HepG2 (cell line): ENCODE measurements around the gene TTBK1. TPM values are rescaled to one million over a fixed set of nuclear protein-coding genes. Genes with fewer than 3 reads are reported as not detected.
A peak's percentile ranks its signal among the peaks of the same experiment; 100 is the strongest.

ENCODE experiments used
- ATAC-seq: fragments of 200-7000 bp; cut with Tn5 transposase; 3 replicates; pipeline ENCODE4 v1.9.1; 2020; ENCODE audit warnings: mild to moderate bottlenecking, moderate library complexity
- BruUV-seq: library from RNA; stranded (reverse); fragments of 400-500 nt; replicated peaks from 2 replicates; lab custom pipeline; 2021; lab: Mats Ljungman, UMichigan
- CTCF ChIA-PET: fragments of 300-600 bp; formaldehyde crosslinking; extraction: SDS; loops from one replicate; lab custom pipeline; 2021; ENCODE audit warnings: low total read pairs, inconsistent platforms, low intra/inter-chr PET ratio; lab: Yijun Ruan, JAX
- POLR2A ChIA-PET: fragments of 350-600 bp; sonication (Branson Sonifier 250); formaldehyde crosslinking; loops from one replicate; lab custom pipeline; 2020; ENCODE audit warnings: antibody characterized with exemption, inconsistent platforms; lab: Yijun Ruan, JAX
- DNase-seq: peaks from one replicate; pipeline ENCODE4 v3.0.0-alpha.2; 2015; ENCODE audit warnings: low spot score
- FAIRE-seq: peaks from 3 replicates; lab custom pipeline; 2011; peaks lifted over from hg19 to GRCh38; lab: Jason Lieb, UNC
- H2AFZ ChIP-seq: one replicate; pipeline ENCODE4 v1.6.1; 2011; ENCODE audit warnings: low read length, inconsistent platforms
- H3K27ac ChIP-seq: fragments of 300-600 bp; 3 replicates; pipeline ENCODE4 v1.8.0; 2011; ENCODE audit warnings: mixed run types, mild to moderate bottlenecking, mixed read lengths, low read length, inconsistent platforms; ENCODE audit not compliant: insufficient read depth; ENCODE audit errors: extremely low read length
- H3K27me3 ChIP-seq, 2 experiments: fragments of 200-600 bp in 1 of 2; 2 replicates in 1 of 2; 3 replicates in 1 of 2; pipeline versions ENCODE4 v1.6.0 to v1.8.0; 2011; ENCODE audit warnings: low read length in 2 of 2, mild to moderate bottlenecking in 2 of 2, moderate library complexity in 2 of 2, inconsistent platforms in 1 of 2; ENCODE audit not compliant: insufficient read depth in 2 of 2, control insufficient read depth in 1 of 2
- H3K36me3 ChIP-seq, 2 experiments: fragments of 200-600 bp in 1 of 2; replicated peaks in 1 of 2; 2 replicates in 1 of 2; 3 replicates in 1 of 2; pipeline versions ENCODE4 v1.5.1 to v1.8.0; 2011; ENCODE audit warnings: low read length in 2 of 2, inconsistent platforms in 1 of 2; ENCODE audit not compliant: insufficient read depth in 2 of 2, control insufficient read depth in 1 of 2
- H3K4me1 ChIP-seq: 2 replicates; pipeline ENCODE4 v1.5.1; 2012; ENCODE audit warnings: low read length, inconsistent platforms; ENCODE audit not compliant: insufficient read depth
- H3K4me2 ChIP-seq: 2 replicates; pipeline ENCODE4 v1.6.0; 2011; ENCODE audit warnings: low read depth, low read length, inconsistent platforms
- H3K4me3 ChIP-seq, 3 experiments: fragments of 200-600 bp in 1 of 3; sonication (generic), shearing (Covaris generic) in 1 of 3; replicated peaks in 1 of 3; 2 replicates each; pipeline ENCODE4 v1.5.1; 2011 to 2016; ENCODE audit warnings: low read length in 3 of 3, inconsistent platforms in 2 of 3, low read depth in 2 of 3, mild to moderate bottlenecking in 2 of 3, control low read depth in 1 of 3, mixed read lengths in 1 of 3; ENCODE audit not compliant: insufficient read depth in 1 of 3
- H3K79me2 ChIP-seq: one replicate; pipeline ENCODE4 v1.6.1; 2011; ENCODE audit warnings: low read length, inconsistent platforms; ENCODE audit not compliant: insufficient read depth
- H3K9ac ChIP-seq: 2 replicates; pipeline ENCODE4 v1.6.0; 2011; ENCODE audit warnings: mild to moderate bottlenecking, low read depth, low read length, inconsistent platforms; ENCODE audit not compliant: insufficient read depth
- H3K9me3 ChIP-seq: 2 replicates; pipeline ENCODE4 v1.5.1; 2012; ENCODE audit warnings: mild to moderate bottlenecking, low read length
- H4K20me1 ChIP-seq: 2 replicates; pipeline ENCODE4 v1.6.0; 2011; ENCODE audit warnings: inconsistent platforms, mild to moderate bottlenecking, low read length, moderate library complexity; ENCODE audit not compliant: insufficient read depth
- GPN1 ChIP-seq: sonication (generic); formaldehyde crosslinking; IDR thresholded peaks from 2 replicates; pipeline ENCODE4 v1.5.1; 2020; ENCODE audit warnings: missing genetic modification reagents, borderline replicate concordance
- GRHL1 ChIP-seq: sonication (generic); formaldehyde crosslinking; conservative IDR thresholded peaks from 2 replicates; pipeline ENCODE4 v1.8.0; 2022; ENCODE audit warnings: missing genetic modification reagents
- NR0B2 ChIP-seq: sonication (generic); formaldehyde crosslinking; IDR thresholded peaks from 2 replicates; pipeline ENCODE4 v1.4.0; 2020; ENCODE audit warnings: mild to moderate bottlenecking, missing genetic modification reagents
- NR2F2 ChIP-seq: IDR thresholded peaks from 2 replicates; pipeline ENCODE4 v1.6.1; 2012; ENCODE audit warnings: low read depth, inconsistent platforms, borderline replicate concordance
- PREB ChIP-seq: sonication (generic); formaldehyde crosslinking; IDR thresholded peaks from 2 replicates; pipeline ENCODE4 v1.4.0; 2020; ENCODE audit warnings: missing genetic modification reagents
- SAFB2 ChIP-seq: sonication (generic); formaldehyde crosslinking; IDR thresholded peaks from 2 replicates; pipeline ENCODE4 v1.5.1; 2020; ENCODE audit warnings: missing genetic modification reagents, low read depth, mild to moderate bottlenecking, borderline replicate concordance
- SAP130 ChIP-seq: IDR thresholded peaks from 2 replicates; pipeline ENCODE4 v1.6.1; 2016; ENCODE audit warnings: low read depth
- SOX5 ChIP-seq: IDR thresholded peaks from 2 replicates; pipeline ENCODE4 v1.6.1; 2016; ENCODE audit warnings: borderline replicate concordance
- TAF1 ChIP-seq: sonication (generic); formaldehyde crosslinking; IDR thresholded peaks from 2 replicates; pipeline ENCODE4 v1.4.0; 2020; ENCODE audit warnings: missing genetic modification reagents
- TBX3 ChIP-seq: fragments of 450-650 bp; IDR thresholded peaks from 2 replicates; pipeline ENCODE4 v1.6.1; 2017; ENCODE audit warnings: antibody characterized with exemption, mild to moderate bottlenecking, inconsistent platforms, borderline replicate concordance
- UBTF ChIP-seq: sonication (generic); formaldehyde crosslinking; IDR thresholded peaks from 2 replicates; pipeline ENCODE4 v1.4.0; 2020; ENCODE audit warnings: mild to moderate bottlenecking, missing genetic modification reagents
- ZNF292 ChIP-seq: sonication (generic); formaldehyde crosslinking; IDR thresholded peaks from 2 replicates; pipeline ENCODE4 v1.8.1; 2022; ENCODE audit warnings: mild to moderate bottlenecking, low read depth, missing genetic modification reagents, borderline replicate concordance
- ZNF543 ChIP-seq: sonication (generic); formaldehyde crosslinking; IDR thresholded peaks from 2 replicates; pipeline ENCODE4 v1.4.0; 2020; ENCODE audit warnings: mild to moderate bottlenecking, missing genetic modification reagents
- ZNF709 ChIP-seq: sonication (generic); formaldehyde crosslinking; IDR thresholded peaks from 2 replicates; pipeline ENCODE4 v1.5.0; 2020; ENCODE audit warnings: mild to moderate bottlenecking, missing genetic modification reagents
- ZNF737 ChIP-seq: sonication (generic); formaldehyde crosslinking; IDR thresholded peaks from 2 replicates; pipeline ENCODE4 v1.5.0; 2020; ENCODE audit warnings: missing genetic modification reagents, mild to moderate bottlenecking, borderline replicate concordance
- WGBS: methylation state at CpG from one replicate; pipeline ENCODE4 v1.1.6; 2017; ENCODE audit warnings: low lambda C conversion rate; 5-methylcytosine and 5-hydroxymethylcytosine counted together
- in situ Hi-C: cut with HindIII; loops from 2 replicates; pipeline ENCODE4 v1.10.0; 2017; ENCODE audit warnings: low pct_unique_long_range_greater_than_20kb; ENCODE audit not compliant: extremely low pct_ligation_motif_present
- intact Hi-C: fragments of 100-400 bp; cut with micrococcal nuclease; formaldehyde crosslinking; loops from one replicate; pipeline ENCODE4 v1.10.0; 2022; ENCODE audit not compliant: unreplicated experiment
- polyA plus RNA-seq, 8 experiments: library from polyadenylated mRNA; depleted of rRNA in 3 of 8; stranded (reverse) in 7 of 8; unstranded in 1 of 8; fragments of >200 nt; fragmentation: Illumina TruSeq in 4 of 8; extraction: Trizol in 4 of 8; gene quantifications; 2 replicates each; pipeline versions ENCODE4 v1.2.1 to v1.2.3, GENCODE V29; 2011 to 2016; ENCODE audit warnings: low read depth in 4 of 8, missing spikeins in 1 of 8, mixed read lengths in 1 of 8; ENCODE audit not compliant: insufficient read depth in 1 of 8
- total RNA-seq, 5 experiments: library from RNA; depleted of rRNA; stranded (reverse); fragments of >200 nt; fragmentation: Illumina TruSeq; extraction: Trizol; gene quantifications; 2 replicates each; pipeline ENCODE4 v1.2.3, GENCODE V29; 2016; ENCODE audit warnings: low read depth in 1 of 5

The TTBK1 gene
- total and polyA plus RNA-seq, 2 of the 13 experiments (the other 11 are each of a cell fraction or from before 2014, with no cell fraction given): 0.24 to 0.33 TPM

- POLR2A ChIA-PET: interaction anchor here (0.9 to 1.6 kb wide), 15 partner anchors 9 to 250 kb away, joined by 3 to 16 read pairs (median 5); partner anchors contain the start of genes ABCC10, CRIP3, CUL7 and CUL9
- CTCF ChIA-PET: no interaction called here
- intact Hi-C loops (no loop called here), in situ Hi-C loops (no loop called here)
- BruUV-seq: no TSS peak
- Histone ChIP-seq H3K27ac (no peak overlapping the region), H3K4me3 (peak overlapping the region; percentile 48 to 75 (median 58); a peak in 5 of 6 replicates), H3K4me2 (peak overlapping the region; percentile 92), H3K9ac (no peak overlapping the region), H3K9me3 (no peaks in the 10 kb centered on the region), H2AFZ (peak overlapping the region; percentile 66), H3K4me1 (peaks cover 32% of the 10 kb centered on the region), H4K20me1 (no peaks in the 10 kb centered on the region), H3K79me2 (no peaks in the 10 kb centered on the region), H3K27me3 (peaks cover 17 to 80% of the 10 kb centered on the region in 2 experiments), H3K36me3 (no peaks in the 10 kb centered on the region)
- ATAC-seq: peak; percentile 72
- no peak for FAIRE-seq
- WGBS: 12% methylated on average over 21 of the region's 27 CpGs
- peak; percentile 55 for DNase-seq
- TF ChIP-seq NR0B2 (CRISPR knock-in tag) (no peak), ZNF709 (CRISPR knock-in tag) (no peak), SOX5 (peak; percentile 25; the same call in 1 of the 2 replicates), UBTF (CRISPR knock-in tag) (peak; percentile 53; the same call in 1 of the 2 replicates), GRHL1 (no peak), ZNF737 (0 out of 2 replicates have a peak, but pooled peaks have one; percentile 48), TAF1 (CRISPR knock-in tag) (no peak), GPN1 (CRISPR knock-in tag) (no peak), ZNF292 (CRISPR knock-in tag) (peak; percentile 21; the same call in 1 of the 2 replicates), SAP130 (CRISPR knock-in tag) (peak; percentile 68), PREB (CRISPR knock-in tag) (no peak), SAFB2 (CRISPR knock-in tag) (no peak), TBX3 (peak; percentile 14; the same call in 1 of the 2 replicates), NR2F2 (peak; percentile 18; the same call in 1 of the 2 replicates), ZNF543 (CRISPR knock-in tag) (0 out of 2 replicates have a peak, but pooled peaks have one; percentile 8)
Measured at GRCh38 chr6:43246301-43247113, 3.2 kb downstream of the TTBK1 start.
